ENCODE measurements around the gene GRM4.

GRCh38 chr6:34189806-34190503, 44.1 kb upstream of the GRM4 start:
- no peak for TF ChIP-seq EZH2 (IDR thresholded peaks at IDR 0.05; ENCODE audit: insufficient read depth, poor library complexity, severe bottlenecking)
- no peak for TF ChIP-seq EZH2phosphoT487 (IDR thresholded peaks at IDR 0.05; ENCODE audit: insufficient read depth, low read depth)
